ENCODE results near the gene TEX29.

DNA sequence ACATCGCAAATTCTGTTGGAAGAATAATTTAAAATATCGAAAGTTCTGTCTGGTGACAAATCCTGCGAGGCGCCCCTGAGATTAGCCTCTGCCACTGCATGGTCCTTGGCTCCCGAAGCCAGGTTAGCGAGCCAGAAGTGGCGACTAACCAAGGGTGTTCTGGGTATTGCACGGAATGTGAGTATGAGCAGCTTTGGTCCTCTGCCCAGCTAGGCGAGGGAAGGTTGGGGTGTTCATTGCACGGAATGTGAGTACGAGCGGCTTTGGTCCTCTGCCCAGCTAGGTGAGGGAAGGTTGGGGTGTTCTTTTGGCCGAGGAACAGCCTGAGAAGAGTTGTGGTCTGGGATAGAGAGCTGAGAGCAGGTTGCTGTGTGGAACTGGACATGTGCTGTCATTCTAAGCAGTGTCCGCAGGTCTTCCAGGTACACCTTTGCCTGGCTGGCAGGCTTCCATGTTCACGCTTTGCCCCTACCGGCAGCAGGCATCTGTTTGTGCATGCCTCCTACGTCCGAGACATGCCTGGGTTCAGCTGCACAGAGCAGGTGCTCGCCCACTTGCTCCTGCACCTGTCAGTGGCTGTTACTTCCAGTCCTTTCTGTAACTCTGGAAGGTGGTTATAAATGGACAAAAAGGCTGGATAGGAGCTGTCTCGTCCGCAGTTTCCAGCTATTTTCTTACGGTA, 18.3 kb upstream of the TEX29 start:
- TF ChIP-seq, protein P1, sequence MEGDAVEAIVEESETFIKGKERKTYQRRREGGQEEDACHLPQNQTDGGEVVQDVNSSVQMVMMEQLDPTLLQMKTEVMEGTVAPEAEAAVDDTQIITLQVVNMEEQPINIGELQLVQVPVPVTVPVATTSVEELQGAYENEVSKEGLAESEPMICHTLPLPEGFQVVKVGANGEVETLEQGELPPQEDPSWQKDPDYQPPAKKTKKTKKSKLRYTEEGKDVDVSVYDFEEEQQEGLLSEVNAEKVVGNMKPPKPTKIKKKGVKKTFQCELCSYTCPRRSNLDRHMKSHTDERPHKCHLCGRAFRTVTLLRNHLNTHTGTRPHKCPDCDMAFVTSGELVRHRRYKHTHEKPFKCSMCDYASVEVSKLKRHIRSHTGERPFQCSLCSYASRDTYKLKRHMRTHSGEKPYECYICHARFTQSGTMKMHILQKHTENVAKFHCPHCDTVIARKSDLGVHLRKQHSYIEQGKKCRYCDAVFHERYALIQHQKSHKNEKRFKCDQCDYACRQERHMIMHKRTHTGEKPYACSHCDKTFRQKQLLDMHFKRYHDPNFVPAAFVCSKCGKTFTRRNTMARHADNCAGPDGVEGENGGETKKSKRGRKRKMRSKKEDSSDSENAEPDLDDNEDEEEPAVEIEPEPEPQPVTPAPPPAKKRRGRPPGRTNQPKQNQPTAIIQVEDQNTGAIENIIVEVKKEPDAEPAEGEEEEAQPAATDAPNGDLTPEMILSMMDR (conservative IDR thresholded peaks at IDR 0.05; ENCODE audit: low read length), result no peak
- no peak for TF ChIP-seq EZH2phosphoT487 (IDR thresholded peaks at IDR 0.05; ENCODE audit: borderline replicate concordance)
